GM21526 (cell line): ENCODE results near the gene SH3BP1.
A peak's percentile ranks its signal among the peaks of the same experiment; 100 is the strongest.
"Not testable (repeated sequence)": the region's sequence is repeated elsewhere in the genome, so short reads cannot be mapped to it uniquely, and the experiment has no call there.

Experiments
- ATAC-seq: cut with Tn5 transposase; IDR thresholded peaks from one replicate; pipeline ENCODE4 v1.9.1; 2021; ENCODE audit warnings: moderate library complexity; ENCODE audit not compliant: unreplicated experiment, low FRiP score

SH3BP1 gene

DNA sequence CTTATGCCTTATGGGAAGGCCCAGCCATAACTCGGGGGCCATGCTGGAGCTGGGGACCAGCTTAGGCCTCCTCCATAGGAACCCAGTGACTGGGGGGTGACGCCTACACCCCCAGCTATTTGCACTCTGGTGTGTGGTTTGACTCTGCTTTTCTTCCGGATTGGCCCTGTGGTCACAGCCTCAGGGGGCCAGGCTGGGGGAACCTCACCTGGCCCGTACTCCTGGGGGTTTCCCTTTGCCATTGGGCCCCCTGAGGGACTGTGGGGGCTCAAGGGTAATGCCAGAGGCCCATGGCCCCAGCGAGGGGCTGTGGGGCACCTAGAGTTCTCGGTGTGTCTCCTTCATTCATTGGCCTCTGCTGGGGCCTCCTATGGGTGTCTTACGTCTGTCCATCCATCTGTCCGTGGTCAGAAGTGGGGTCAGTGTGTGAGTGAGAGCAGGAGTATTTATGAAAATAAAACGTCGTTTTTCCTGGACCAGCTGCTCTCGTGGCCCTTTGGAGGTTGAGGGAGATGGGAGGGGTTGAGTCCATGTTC lies 6.3 kb upstream of the SH3BP1 start:
- ATAC-seq = peak; percentile 34

- peak; percentile 45 for ATAC-seq
Measured at GRCh38 chr22:37633625-37634416, 5.6 kb upstream of the SH3BP1 start.

- no peak for ATAC-seq
Measured at GRCh38 chr22:37634417-37634924, 5.0 kb upstream of the SH3BP1 start.

DNA sequence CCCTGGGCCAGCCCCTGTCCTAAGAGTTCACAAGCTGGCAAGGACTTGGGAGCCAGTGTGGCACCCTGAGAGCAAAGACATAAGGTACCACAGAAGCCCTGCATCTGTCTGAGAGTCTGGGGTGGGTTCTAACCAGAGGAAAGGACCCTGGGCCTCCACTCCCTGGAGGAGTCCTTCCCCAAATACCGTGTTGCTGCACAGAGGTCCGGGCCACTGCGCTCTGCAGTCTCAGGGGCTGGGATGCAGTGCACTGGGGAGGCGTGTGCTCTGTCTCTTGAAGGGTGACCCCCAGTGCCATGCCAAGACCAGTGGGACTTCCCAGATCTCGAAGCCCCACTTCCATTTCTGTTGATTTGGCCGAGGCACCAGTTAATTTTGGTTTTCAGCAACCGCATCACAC lies 4.3 kb upstream of the SH3BP1 start:
- ATAC-seq = no peak

- ATAC-seq = no peak
Measured at GRCh38 chr22:37636186-37636948, 3.1 kb upstream of the SH3BP1 start.

GRCh38 chr22:37636949-37637273 lies 2.6 kb upstream of the SH3BP1 start:
- ATAC-seq = no peak

- ATAC-seq = no peak
Measured at GRCh38 chr22:37638391-37639069, 939 bp upstream of the SH3BP1 start.

DNA sequence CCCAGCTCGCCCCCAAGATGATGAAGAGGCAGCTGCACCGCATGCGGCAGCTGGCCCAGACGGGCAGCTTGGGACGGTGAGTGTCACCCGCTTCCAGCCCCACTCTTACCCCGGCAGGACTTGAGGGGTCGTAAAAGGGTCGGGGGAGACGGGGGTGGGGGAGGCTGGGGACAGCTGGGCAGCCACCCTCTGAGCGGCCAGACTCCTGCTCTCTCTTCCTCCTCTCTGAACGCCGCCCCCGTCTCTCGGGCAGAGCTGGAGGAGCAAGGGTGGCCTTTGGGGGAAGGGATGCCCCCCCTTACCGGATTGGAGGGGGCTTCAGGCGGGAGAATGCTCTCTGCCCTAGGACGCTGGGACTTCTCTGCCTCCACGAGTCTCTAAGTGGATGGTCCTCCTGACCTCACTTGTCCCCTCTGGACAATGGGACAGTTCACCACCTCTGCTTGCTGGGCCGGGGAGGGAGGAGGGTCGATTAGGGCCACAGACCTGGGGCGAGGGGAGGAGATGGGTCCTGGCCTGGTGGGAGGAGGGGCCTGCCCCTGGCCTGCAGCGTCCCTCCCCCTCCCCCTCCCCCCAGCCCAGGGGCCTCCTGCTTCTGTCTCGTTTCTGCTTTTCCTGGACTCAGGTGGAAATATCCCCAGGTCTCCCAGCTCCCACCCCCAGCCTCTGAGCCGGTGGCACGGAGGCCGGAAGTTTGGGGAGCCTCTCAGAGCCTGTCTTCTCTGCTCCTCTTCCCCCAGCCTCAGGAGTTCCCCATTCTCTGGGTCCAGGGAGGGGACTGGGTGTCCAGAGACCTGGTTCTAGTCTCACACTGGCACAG lies 512 bp downstream of the SH3BP1 start:
- ATAC-seq = no peak

DNA sequence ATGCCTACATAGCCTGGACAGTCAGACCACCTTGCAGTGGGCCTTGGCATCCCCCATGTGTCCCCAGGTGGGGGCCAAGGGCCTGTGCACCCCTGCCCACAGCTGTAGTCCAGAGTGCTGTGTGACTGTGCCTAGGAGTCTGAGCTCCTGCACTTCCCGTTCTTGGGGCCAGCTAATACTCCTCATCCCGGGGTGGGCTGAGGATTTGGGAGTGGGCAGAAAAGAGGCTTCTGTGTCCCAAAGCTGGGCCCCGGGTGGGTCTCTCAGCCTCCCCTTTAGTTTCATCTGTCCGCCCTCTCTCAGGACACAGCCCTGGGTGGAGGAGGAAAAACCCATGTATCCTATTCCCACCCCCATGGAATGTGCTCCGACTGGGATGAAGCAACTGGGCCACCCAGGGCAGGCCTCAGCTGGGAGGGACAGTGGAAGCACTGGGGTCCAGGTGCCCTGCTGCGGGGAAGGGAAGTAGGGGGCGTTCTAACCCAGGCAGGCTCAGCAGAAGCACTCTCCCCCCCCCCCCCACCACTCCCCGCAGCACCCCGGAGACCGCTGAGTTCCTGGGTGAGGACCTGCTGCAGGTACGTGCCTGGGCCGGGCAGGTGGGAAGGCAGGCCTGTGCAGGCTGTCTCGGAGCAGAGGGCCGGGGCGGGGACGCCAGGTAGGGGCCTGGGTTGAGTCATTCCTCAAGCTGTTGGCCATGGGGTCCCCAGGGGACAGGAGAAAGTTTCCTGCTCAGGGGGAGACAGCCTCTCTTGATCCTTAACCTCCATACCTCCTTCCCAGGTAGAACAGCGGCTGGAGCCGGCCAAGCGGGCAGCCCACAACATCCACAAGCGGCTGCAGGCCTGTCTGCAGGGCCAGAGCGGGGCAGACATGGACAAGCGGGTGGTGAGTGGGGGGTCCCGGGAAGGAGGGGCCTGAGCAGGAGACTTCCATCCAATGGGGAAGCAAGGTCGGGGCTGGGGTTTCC lies 1.4 kb downstream of the SH3BP1 start:
- ATAC-seq = no peak

GRCh38 chr22:37641561-37641949 lies 2.1 kb downstream of the SH3BP1 start:
- ATAC-seq = no peak

GRCh38 chr22:37643225-37643847 lies 3.9 kb downstream of the SH3BP1 start:
- ATAC-seq = no peak

GRCh38 chr22:37647317-37647716 lies 7.8 kb downstream of the SH3BP1 start:
- no peak for ATAC-seq

DNA sequence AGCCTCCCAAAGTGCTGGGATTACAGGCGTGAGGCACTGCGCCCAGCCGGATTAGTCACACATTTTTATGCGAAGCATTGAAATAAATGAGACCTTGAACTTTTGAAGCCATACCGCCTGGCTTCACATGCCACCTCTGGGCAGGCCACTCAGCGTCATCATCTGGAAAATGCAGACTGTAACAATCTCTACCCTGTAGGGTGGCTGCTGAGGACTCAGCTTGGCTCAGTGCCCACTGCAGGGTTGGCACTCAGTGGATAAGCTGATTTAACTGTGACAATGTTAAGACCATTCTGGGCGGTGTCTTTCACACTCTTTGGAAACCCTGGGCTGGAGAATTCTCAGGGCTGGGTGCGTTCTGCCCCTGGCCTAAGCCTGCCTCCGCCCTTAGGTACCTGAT lies 8.5 kb downstream of the SH3BP1 start:
- ATAC-seq = no peak

- ATAC-seq = no peak
Measured at GRCh38 chr22:37650463-37651136, 11.1 kb downstream of the SH3BP1 start.

DNA sequence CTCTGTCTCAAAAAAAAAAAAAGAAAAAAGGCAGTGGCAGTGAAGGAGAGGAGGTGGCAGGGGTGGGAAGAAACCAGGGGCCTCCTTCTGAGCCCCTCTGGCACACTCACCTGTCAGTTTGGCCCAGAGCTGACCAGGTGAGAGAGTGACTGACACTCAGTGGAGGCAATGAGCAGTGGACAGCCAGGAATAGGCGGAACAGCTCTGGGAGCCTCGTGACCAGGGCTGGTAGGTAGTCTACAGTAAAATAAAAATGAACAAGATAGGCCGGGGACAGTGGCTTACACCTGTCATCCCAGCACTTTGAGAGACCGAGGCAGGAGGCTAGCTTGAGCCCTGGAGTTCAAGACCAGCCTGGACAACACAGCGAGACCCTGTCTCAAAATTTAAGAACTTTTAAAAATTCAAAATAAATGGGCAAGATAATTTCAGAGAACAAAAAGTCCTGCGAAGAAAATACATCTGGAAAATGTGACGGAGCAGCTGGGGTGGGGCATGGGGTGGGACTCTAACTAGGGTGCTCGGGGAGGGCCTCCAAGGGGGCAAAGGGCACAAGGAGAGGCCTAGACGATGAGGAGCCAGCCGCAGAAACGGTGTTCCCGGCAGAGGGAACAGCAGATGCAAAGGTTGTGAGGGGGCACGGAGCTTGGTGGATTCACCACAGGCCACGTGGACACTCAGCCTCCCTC lies 15.2 kb downstream of the SH3BP1 start:
- ATAC-seq = no peak

GRCh38 chr22:37655252-37655563 lies 15.7 kb downstream of the SH3BP1 start:
- ATAC-seq = no peak

GRCh38 chr22:37656583-37656982 lies 17.1 kb downstream of the SH3BP1 start:
- ATAC-seq = not testable (repeated sequence)
